ENCODE measurements around the gene ZNF205.
"Not testable (repeated sequence)": the region's sequence is repeated elsewhere in the genome, so short reads cannot be mapped to it uniquely, and the experiment has no call there.

Gene ZNF205

GRCh38 chr16:3158026-3158509 is 45.7 kb downstream of the ZNF205 start:
- TF ChIP-seq POLR2A (IDR thresholded peaks at IDR 0.05; ENCODE audit: low read depth, low read length): no peak
- TF ChIP-seq POLR2AphosphoS5 (IDR thresholded peaks at IDR 0.05; ENCODE audit: low read depth, low read length): no peak
- no peak for TF ChIP-seq TAF1 (IDR thresholded peaks at IDR 0.05; ENCODE audit: borderline replicate concordance, low read depth, low read length)
- DNase-seq (ENCODE audit: insufficient read length): no peak
- no peak for FAIRE-seq

- DNase-seq (ENCODE audit: insufficient read length) (peak; percentile 90), FAIRE-seq (peak; percentile 71)
- TF ChIP-seq TAF1 (IDR thresholded peaks at IDR 0.05; ENCODE audit: borderline replicate concordance, low read depth, low read length) (no peak), POLR2A (IDR thresholded peaks at IDR 0.05; ENCODE audit: low read depth, low read length) (no peak), POLR2AphosphoS5 (IDR thresholded peaks at IDR 0.05; ENCODE audit: low read depth, low read length) (no peak)
Measured at GRCh38 chr16:3158510-3159314, 46.3 kb downstream of the ZNF205 start.

GRCh38 chr16:3161235-3162018 is 49.0 kb downstream of the ZNF205 start:
- TF ChIP-seq TAF1 (IDR thresholded peaks at IDR 0.05; ENCODE audit: borderline replicate concordance, low read depth, low read length): no peak
- TF ChIP-seq POLR2AphosphoS5 (IDR thresholded peaks at IDR 0.05; ENCODE audit: low read depth, low read length): no peak
- no peak for TF ChIP-seq POLR2A (IDR thresholded peaks at IDR 0.05; ENCODE audit: low read depth, low read length)
- FAIRE-seq: no peak
- no peak for DNase-seq (ENCODE audit: insufficient read length)

GRCh38 chr16:3164121-3164991 is 52.0 kb downstream of the ZNF205 start:
- no peak for FAIRE-seq
- no peak for DNase-seq (ENCODE audit: insufficient read length)
- TF ChIP-seq POLR2A (IDR thresholded peaks at IDR 0.05; ENCODE audit: low read depth, low read length) (no peak), TAF1 (IDR thresholded peaks at IDR 0.05; ENCODE audit: borderline replicate concordance, low read depth, low read length) (no peak), POLR2AphosphoS5 (IDR thresholded peaks at IDR 0.05; ENCODE audit: low read depth, low read length) (no peak)

GRCh38 chr16:3165111-3165822 is 52.9 kb downstream of the ZNF205 start:
- DNase-seq (ENCODE audit: insufficient read length) (no peak), FAIRE-seq (no peak)
- TF ChIP-seq POLR2AphosphoS5 (IDR thresholded peaks at IDR 0.05; ENCODE audit: low read depth, low read length) (no peak), TAF1 (IDR thresholded peaks at IDR 0.05; ENCODE audit: borderline replicate concordance, low read depth, low read length) (no peak), POLR2A (IDR thresholded peaks at IDR 0.05; ENCODE audit: low read depth, low read length) (no peak)

GRCh38 chr16:3166505-3166886 is 54.1 kb downstream of the ZNF205 start:
- TF ChIP-seq POLR2AphosphoS5 (IDR thresholded peaks at IDR 0.05; ENCODE audit: low read depth, low read length) (no peak), POLR2A (IDR thresholded peaks at IDR 0.05; ENCODE audit: low read depth, low read length) (no peak), TAF1 (IDR thresholded peaks at IDR 0.05; ENCODE audit: borderline replicate concordance, low read depth, low read length) (no peak)
- FAIRE-seq: no peak

GRCh38 chr16:3168729-3169128 is 56.3 kb downstream of the ZNF205 start:
- not testable (repeated sequence) for FAIRE-seq; DNase-seq (ENCODE audit: insufficient read length)

More at GRCh38 chr16:3166505-3166886, 54.1 kb downstream of the ZNF205 start:
- no peak for DNase-seq (ENCODE audit: insufficient read length)

Data from GM12892 (cell line).